Vagina (tissue), 2 donors: Measurements from ENCODE around the gene CASP8.

Experiments
- CTCF ChIP-seq, 3 experiments: fragments of 450-650 bp in 2 of 3; fragments of 200-600 bp in 1 of 3; sonication (generic) in 1 of 3; IDR thresholded peaks; one replicate each; pipeline ENCODE4 v1.5.1; 2017 to 2019; ENCODE audit warnings: antibody characterized with exemption in 3 of 3, mild to moderate bottlenecking in 2 of 3, moderate library complexity in 2 of 3
- POLR2A ChIP-seq, 2 donors: fragments of 450-650 bp; IDR thresholded peaks; one replicate each; pipeline ENCODE4 v1.6.1; 2017; ENCODE audit warnings: antibody characterized with exemption in 2 of 2, mild to moderate bottlenecking in 2 of 2, moderate library complexity in 2 of 2
- POLR2AphosphoS5 ChIP-seq, 2 donors: sonication (generic); formaldehyde crosslinking; IDR thresholded peaks; one replicate each; pipeline ENCODE4 v1.9.0; 2017; ENCODE audit warnings: antibody characterized with exemption in 2 of 2, mild to moderate bottlenecking in 2 of 2, low read depth in 1 of 2; ENCODE audit not compliant: insufficient read depth in 1 of 2

DNA sequence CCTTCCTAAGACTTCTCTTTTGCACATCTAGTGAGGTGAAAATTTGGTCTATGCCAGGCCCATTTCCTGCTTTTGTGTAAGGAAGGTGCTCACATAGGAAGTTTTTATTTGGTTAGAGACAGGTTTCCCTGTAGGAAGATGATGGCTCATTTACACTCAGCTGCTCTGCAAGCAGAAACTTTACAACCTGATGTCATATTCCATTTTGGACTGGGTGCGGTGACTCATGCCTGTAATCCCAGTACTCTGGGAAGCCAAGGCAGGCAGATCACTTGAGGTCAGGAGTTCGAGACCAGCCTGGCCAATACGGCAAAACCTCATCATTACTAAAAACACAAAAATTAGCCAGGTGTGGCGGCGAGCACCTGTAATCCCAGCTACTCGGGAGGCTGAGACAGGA lies 41.6 kb upstream of the CASP8 start:
- TF ChIP-seq CTCF (IDR thresholded peaks at IDR 0.05) = no peak
- TF ChIP-seq POLR2A (IDR thresholded peaks at IDR 0.05) = no peak
- TF ChIP-seq POLR2AphosphoS5 (IDR thresholded peaks at IDR 0.05; ENCODE audit: insufficient read depth in 1 of 2, low read depth in 1 of 2) = no peak
